Astrocyte (in vitro differentiated cells and primary cell): ENCODE results near the gene MARK2.

Source experiments
- EZH2 ChIP-seq: IDR thresholded peaks from 2 replicates; pipeline ENCODE4 v1.6.1; 2012; ENCODE audit warnings: mild to moderate bottlenecking, low read length, inconsistent platforms; ENCODE audit not compliant: insufficient read depth
- TF ChIP-seq, protein P1 (sequence below): IDR thresholded peaks from 2 replicates; pipeline ENCODE4 v1.5.1; 2011; ENCODE audit warnings: low read depth, mild to moderate bottlenecking, inconsistent platforms, low read length, moderate library complexity; ENCODE audit not compliant: insufficient read depth

DNA sequence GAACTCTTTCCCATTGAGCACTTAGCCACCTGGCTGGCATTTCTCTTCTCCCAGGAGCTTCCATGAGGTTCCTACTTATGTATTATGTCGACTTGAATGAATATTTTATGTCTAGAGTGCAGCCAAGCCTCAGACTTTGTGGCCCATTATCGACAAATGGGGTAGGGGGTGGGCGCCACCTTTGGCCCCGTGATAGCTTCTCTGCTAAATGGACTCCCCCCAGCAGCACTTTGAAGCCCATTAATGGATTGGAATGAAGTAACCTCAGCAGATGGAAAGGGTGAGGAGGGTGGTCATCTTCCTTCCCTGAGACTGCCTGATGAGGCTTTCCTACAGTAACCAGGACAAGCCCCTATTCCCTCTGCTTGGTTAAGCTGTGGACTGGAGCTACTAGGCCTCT lies 5.9 kb downstream of the MARK2 start:
- TF ChIP-seq, protein P1, sequence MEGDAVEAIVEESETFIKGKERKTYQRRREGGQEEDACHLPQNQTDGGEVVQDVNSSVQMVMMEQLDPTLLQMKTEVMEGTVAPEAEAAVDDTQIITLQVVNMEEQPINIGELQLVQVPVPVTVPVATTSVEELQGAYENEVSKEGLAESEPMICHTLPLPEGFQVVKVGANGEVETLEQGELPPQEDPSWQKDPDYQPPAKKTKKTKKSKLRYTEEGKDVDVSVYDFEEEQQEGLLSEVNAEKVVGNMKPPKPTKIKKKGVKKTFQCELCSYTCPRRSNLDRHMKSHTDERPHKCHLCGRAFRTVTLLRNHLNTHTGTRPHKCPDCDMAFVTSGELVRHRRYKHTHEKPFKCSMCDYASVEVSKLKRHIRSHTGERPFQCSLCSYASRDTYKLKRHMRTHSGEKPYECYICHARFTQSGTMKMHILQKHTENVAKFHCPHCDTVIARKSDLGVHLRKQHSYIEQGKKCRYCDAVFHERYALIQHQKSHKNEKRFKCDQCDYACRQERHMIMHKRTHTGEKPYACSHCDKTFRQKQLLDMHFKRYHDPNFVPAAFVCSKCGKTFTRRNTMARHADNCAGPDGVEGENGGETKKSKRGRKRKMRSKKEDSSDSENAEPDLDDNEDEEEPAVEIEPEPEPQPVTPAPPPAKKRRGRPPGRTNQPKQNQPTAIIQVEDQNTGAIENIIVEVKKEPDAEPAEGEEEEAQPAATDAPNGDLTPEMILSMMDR, result no peak
- TF ChIP-seq EZH2, result no peak
